K562 (cell line): ENCODE measurements around the gene JUNB.

ENCODE experiments used
- ELF4 ChIP-seq: fragments of 450-650 bp; formaldehyde crosslinking; IDR thresholded peaks from 2 replicates; pipeline ENCODE4 v1.4.0; 2022; ENCODE audit warnings: missing genetic modification characterization
- KLF16 ChIP-seq: IDR thresholded peaks from 2 replicates; pipeline ENCODE4 v1.6.1; 2016; ENCODE audit warnings: antibody characterized with exemption
- MED1 ChIP-seq: sonication (generic); formaldehyde crosslinking; IDR thresholded peaks from 2 replicates; pipeline ENCODE4 v1.8.1; 2023; ENCODE audit warnings: missing genetic modification reagents, borderline replicate concordance
- NEUROD1 ChIP-seq: fragments of 150-350 bp; IDR thresholded peaks from 2 replicates; pipeline ENCODE4 v1.6.1; 2014; ENCODE audit warnings: borderline replicate concordance, low read length, low read depth; ENCODE audit not compliant: partially characterized antibody
- NFIC ChIP-seq: fragments of 450-650 bp; IDR thresholded peaks from 2 replicates; pipeline ENCODE4 v1.6.1; 2017; ENCODE audit warnings: mild to moderate bottlenecking, inconsistent platforms
- SP2 ChIP-seq: IDR thresholded peaks from 2 replicates; pipeline ENCODE4 v1.6.1; 2011; ENCODE audit warnings: mild to moderate bottlenecking, low read depth, low read length, moderate library complexity; ENCODE audit not compliant: poor library complexity, severe bottlenecking; ENCODE audit errors: extremely low read depth
- U2AF1 ChIP-seq: fragments of 200-400 bp; formaldehyde crosslinking; optimal IDR thresholded peaks from 2 replicates; pipeline ENCODE3; 2017; ENCODE audit warnings: mild to moderate bottlenecking, low read depth, low read length, moderate library complexity
- ZNF232 ChIP-seq: sonication (generic); formaldehyde crosslinking; IDR thresholded peaks from 2 replicates; pipeline ENCODE4 v1.8.0; 2022; ENCODE audit warnings: mild to moderate bottlenecking, missing genetic modification reagents
- TF ChIP-seq, protein P1 (sequence below): sonication (generic); formaldehyde crosslinking; IDR thresholded peaks from 2 replicates; pipeline ENCODE4 v1.8.1; 2023; ENCODE audit warnings: mild to moderate bottlenecking, missing genetic modification reagents, moderate library complexity
- TF ChIP-seq, protein P2 (sequence below), 3 experiments: IDR thresholded peaks in 2 of 3; conservative IDR thresholded peaks in 1 of 3; 2 replicates each; pipeline ENCODE4 v1.5.1; 2011 to 2012; ENCODE audit warnings: low read length in 3 of 3, mild to moderate bottlenecking in 3 of 3, control low read depth in 2 of 3, improper control_type of control experiment in 1 of 3, inconsistent platforms in 1 of 3, low read depth in 1 of 3, mixed read lengths in 1 of 3, moderate library complexity in 1 of 3; ENCODE audit not compliant: insufficient read depth in 2 of 3
- TF ChIP-seq, protein P3 (sequence below): sonication (generic); formaldehyde crosslinking; IDR thresholded peaks from 2 replicates; pipeline ENCODE4 v1.9.0; 2022; ENCODE audit warnings: mild to moderate bottlenecking, missing genetic modification reagents

DNA sequence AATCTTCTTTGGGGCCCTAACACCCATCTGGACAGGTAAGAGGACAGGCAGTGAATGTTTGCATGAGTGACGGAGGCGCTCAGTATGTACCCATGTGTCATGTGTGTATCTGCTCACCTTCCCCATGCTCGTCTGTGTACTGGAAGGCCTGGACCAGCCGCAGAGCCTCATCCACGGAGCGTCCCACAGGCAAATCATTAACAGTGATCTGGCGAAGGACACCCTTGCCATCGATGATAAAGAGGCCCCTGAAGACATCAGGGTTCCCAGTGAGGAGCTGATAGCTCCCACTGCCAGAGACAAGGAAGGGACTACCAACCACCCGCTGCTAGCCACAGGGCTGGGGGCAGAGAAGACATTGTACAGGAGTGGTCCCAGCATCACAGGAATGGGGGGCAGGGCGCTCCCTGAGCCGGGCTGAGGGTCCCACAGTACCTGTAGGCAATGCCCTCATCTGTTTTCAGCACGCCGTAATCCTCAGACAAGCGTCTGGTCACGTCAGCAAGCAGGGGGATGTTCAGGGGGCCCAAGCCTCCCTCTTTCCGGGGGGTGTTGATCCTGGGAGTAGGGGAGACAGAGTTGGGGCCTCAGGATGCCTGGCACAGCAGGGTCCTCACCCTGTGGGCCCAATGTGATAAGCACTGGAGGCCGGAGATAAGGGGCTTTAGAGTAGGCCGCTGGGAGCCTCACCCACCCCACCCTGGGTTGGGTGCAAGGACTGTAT is 8.6 kb downstream of the JUNB start:
- TF ChIP-seq NFIC (no peak), U2AF1 (no peak), KLF16 (no peak), ELF4 (CRISPR knock-in tag) (no peak), MED1 (no peak), NEUROD1 (no peak), SP2 (no peak), ZNF232 (CRISPR knock-in tag) (no peak)
- TF ChIP-seq, protein P1, sequence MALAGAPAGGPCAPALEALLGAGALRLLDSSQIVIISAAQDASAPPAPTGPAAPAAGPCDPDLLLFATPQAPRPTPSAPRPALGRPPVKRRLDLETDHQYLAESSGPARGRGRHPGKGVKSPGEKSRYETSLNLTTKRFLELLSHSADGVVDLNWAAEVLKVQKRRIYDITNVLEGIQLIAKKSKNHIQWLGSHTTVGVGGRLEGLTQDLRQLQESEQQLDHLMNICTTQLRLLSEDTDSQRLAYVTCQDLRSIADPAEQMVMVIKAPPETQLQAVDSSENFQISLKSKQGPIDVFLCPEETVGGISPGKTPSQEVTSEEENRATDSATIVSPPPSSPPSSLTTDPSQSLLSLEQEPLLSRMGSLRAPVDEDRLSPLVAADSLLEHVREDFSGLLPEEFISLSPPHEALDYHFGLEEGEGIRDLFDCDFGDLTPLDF (CRISPR knock-in tag) = no peak
- TF ChIP-seq, protein P2, sequence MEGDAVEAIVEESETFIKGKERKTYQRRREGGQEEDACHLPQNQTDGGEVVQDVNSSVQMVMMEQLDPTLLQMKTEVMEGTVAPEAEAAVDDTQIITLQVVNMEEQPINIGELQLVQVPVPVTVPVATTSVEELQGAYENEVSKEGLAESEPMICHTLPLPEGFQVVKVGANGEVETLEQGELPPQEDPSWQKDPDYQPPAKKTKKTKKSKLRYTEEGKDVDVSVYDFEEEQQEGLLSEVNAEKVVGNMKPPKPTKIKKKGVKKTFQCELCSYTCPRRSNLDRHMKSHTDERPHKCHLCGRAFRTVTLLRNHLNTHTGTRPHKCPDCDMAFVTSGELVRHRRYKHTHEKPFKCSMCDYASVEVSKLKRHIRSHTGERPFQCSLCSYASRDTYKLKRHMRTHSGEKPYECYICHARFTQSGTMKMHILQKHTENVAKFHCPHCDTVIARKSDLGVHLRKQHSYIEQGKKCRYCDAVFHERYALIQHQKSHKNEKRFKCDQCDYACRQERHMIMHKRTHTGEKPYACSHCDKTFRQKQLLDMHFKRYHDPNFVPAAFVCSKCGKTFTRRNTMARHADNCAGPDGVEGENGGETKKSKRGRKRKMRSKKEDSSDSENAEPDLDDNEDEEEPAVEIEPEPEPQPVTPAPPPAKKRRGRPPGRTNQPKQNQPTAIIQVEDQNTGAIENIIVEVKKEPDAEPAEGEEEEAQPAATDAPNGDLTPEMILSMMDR (IDR thresholded peaks at IDR 0.05 in 2 of 3, conservative IDR thresholded peaks at IDR 0.05 in 1 of 3; ENCODE audit: insufficient read depth in 2 of 3, low read depth in 1 of 3, low read length in 3 of 3) = no peak
- TF ChIP-seq, protein P3, sequence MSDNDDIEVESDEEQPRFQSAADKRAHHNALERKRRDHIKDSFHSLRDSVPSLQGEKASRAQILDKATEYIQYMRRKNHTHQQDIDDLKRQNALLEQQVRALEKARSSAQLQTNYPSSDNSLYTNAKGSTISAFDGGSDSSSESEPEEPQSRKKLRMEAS = no peak
